Measurements from ENCODE around the gene ZNF672.

GRCh38 chr1:248834343-248834940, 3.6 kb upstream of the ZNF672 start:
- no peak for TF ChIP-seq EZH2 (IDR thresholded peaks at IDR 0.05)
- no peak for TF ChIP-seq POLR2AphosphoS5 (IDR thresholded peaks at IDR 0.05; ENCODE audit: borderline replicate concordance, low read depth, low read length)
- no peak for TF ChIP-seq FOXP2 (optimal IDR thresholded peaks at IDR 0.05; ENCODE audit: control extremely low read depth, extremely low read length, insufficient read depth)

All from SK-N-MC (cell line).